CD4-positive, CD25-positive, alpha-beta regulatory T cell (primary cell): Measurements from ENCODE around the gene ARHGAP44. TPM values are rescaled to one million over a fixed set of nuclear protein-coding genes. Genes with fewer than 3 reads are reported as not detected.
A peak's percentile ranks its signal among the peaks of the same experiment; 100 is the strongest.

Source experiments
- ATAC-seq, 2 donors: fragments of 150-1000 bp; cut with Tn5 transposase; one replicate each; pipeline ENCODE4 v1.10.0; 2021; ENCODE audit warnings: low read depth in 2 of 2, moderate number of reproducible peaks in 2 of 2, moderate library complexity in 1 of 2
- DNase-seq, 3 donors: peaks; one replicate each; pipeline versions ENCODE4 v3.0.0 to v3.0.0-alpha.2; 2012 to 2022; ENCODE audit warnings: mixed read lengths in 1 of 3
- H3K27ac ChIP-seq: one replicate; pipeline ENCODE4 v1.7.0; 2013; ENCODE audit warnings: mild to moderate bottlenecking, low read length; ENCODE audit not compliant: insufficient read depth, poor library complexity, severe bottlenecking
- H3K27me3 ChIP-seq: one replicate; pipeline ENCODE4 v1.7.0; 2013; ENCODE audit warnings: low read length; ENCODE audit not compliant: control insufficient read depth, insufficient read depth
- H3K36me3 ChIP-seq: one replicate; pipeline ENCODE4 v1.7.0; 2013; ENCODE audit warnings: mild to moderate bottlenecking, low read length, moderate library complexity; ENCODE audit not compliant: control insufficient read depth, insufficient read depth
- H3K4me1 ChIP-seq: 2 replicates; pipeline ENCODE4 v1.7.0; 2013; ENCODE audit warnings: mild to moderate bottlenecking, low read length; ENCODE audit not compliant: insufficient read depth, control insufficient read depth, poor library complexity, severe bottlenecking
- H3K4me3 ChIP-seq: one replicate; pipeline ENCODE4 v1.7.0; 2013; ENCODE audit warnings: low read depth, mild to moderate bottlenecking, low read length, moderate library complexity
- H3K9me3 ChIP-seq, 2 experiments: 1 replicate in 1 of 2; 2 replicates in 1 of 2; pipeline ENCODE4 v1.7.0; 2013; ENCODE audit warnings: low read length in 2 of 2, mild to moderate bottlenecking in 1 of 2, moderate library complexity in 1 of 2; ENCODE audit not compliant: control insufficient read depth in 2 of 2
- H3K27ac Mint-ChIP-seq, 3 donors: one replicate each; pipeline ENCODE4 v1.8.0; 2020 to 2022; ENCODE audit warnings: mild to moderate bottlenecking in 3 of 3, mixed read lengths in 3 of 3, moderate library complexity in 2 of 3
- H3K27me3 Mint-ChIP-seq: one replicate; pipeline ENCODE4 v1.8.0; 2022; ENCODE audit warnings: mild to moderate bottlenecking, mixed read lengths
- H3K36me3 Mint-ChIP-seq: one replicate; pipeline ENCODE4 v1.8.0; 2020; ENCODE audit warnings: mixed read lengths
- H3K4me1 Mint-ChIP-seq, 4 donors: one replicate each; pipeline ENCODE4 v1.8.0; 2020 to 2022; ENCODE audit warnings: mixed read lengths in 4 of 4, mild to moderate bottlenecking in 1 of 4
- H3K4me3 Mint-ChIP-seq, 4 donors: one replicate each; pipeline ENCODE4 v1.8.0; 2020 to 2022; ENCODE audit warnings: mild to moderate bottlenecking in 4 of 4, mixed read lengths in 4 of 4, moderate library complexity in 3 of 4
- H3K9me3 Mint-ChIP-seq, 7 donors: one replicate each; pipeline ENCODE4 v1.8.0; 2020 to 2022; ENCODE audit warnings: mixed read lengths in 7 of 7, mild to moderate bottlenecking in 3 of 7, moderate library complexity in 2 of 7
- polyA plus RNA-seq, 4 donors: library from polyadenylated mRNA; unstranded; fragments of 300-500 nt; fragmentation: Illumina TruSeq; gene quantifications; one replicate each; pipeline ENCODE4 v1.2.3, GENCODE V29; 2021
- total RNA-seq: library from RNA; stranded (reverse); gene quantifications from one replicate; pipeline ENCODE4 v1.2.3, GENCODE V29; 2022

Gene ARHGAP44
- total and polyA plus RNA-seq, 5 donors from 2014 or later, result 0.10 to 0.95 TPM; not detected in 3

- H3K36me3 ChIP-seq, result no peaks in the 10 kb centered on the region
- H3K4me3 ChIP-seq, result no peak overlapping the region
- ATAC-seq (peak in 1 of 2 donors; percentile 72), DNase-seq (peak; percentile 21 to 64 (median 50))
- H3K27me3 Mint-ChIP-seq, result peaks cover 15% of the 10 kb centered on the region
- H3K4me1 ChIP-seq, result no peaks in the 10 kb centered on the region
- peak overlapping the region in 1 of 3 donors; percentile 15 for H3K27ac Mint-ChIP-seq
- H3K27ac ChIP-seq, result no peak overlapping the region
- peaks cover 6 to 12% (median 10%) of the 10 kb centered on the region in 4 donors for H3K4me1 Mint-ChIP-seq
- peaks cover 1% of the 10 kb centered on the region for H3K27me3 ChIP-seq
- no peaks in the 10 kb centered on the region for H3K9me3 ChIP-seq
- no peak overlapping the region for H3K4me3 Mint-ChIP-seq
- H3K36me3 Mint-ChIP-seq, result no peaks in the 10 kb centered on the region
- peaks cover 0 to 5% (median 3%) of the 10 kb centered on the region in 7 donors for H3K9me3 Mint-ChIP-seq
Observed at GRCh38 chr17:13030459-13031300, 241.4 kb downstream of the ARHGAP44 start.

DNA sequence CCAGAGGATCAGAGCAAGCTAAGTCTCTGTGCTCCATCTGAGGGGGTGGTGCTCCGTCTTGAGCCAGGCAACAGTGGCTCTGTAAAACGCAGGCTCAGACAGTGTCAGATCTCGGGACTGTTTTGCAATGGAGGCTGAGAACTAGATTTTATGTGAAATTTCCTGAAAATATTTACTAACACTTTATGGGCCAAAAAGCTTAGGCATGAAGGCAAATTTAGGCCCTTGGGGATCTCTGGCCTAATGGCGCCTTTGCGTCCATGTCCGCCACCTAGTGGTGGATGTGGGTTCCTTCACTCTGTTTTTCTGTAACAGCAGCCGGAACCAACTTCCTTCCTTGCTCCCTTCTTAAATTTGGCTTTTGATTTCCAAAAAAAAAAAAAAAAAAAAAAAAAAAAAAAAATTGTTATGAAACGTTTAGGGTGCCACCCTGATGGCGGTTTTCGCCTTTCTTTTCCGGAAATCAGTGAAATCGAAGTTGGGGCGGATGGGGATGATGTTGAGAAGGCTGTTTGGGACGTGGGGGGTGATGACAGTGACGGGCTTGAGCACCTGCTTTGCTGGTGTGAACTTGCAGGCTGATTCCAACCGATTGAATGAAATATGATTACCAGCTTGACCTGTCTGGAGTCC lies 242.5 kb downstream of the ARHGAP44 start:
- Mint-ChIP-seq H3K4me3 (peak overlapping the region in 1 of 4 donors; percentile 66), H3K27me3 (peaks cover 16% of the 10 kb centered on the region), H3K9me3 (peaks cover 0 to 15% (median 5%) of the 10 kb centered on the region in 7 donors), H3K36me3 (no peaks in the 10 kb centered on the region), H3K4me1 (peaks cover 6 to 12% (median 10%) of the 10 kb centered on the region in 4 donors), H3K27ac (peak overlapping the region in 1 of 3 donors; percentile 24)
- no peak for ATAC-seq
- H3K4me3 ChIP-seq, result no peak overlapping the region
- H3K36me3 ChIP-seq, result no peaks in the 10 kb centered on the region
- no peak overlapping the region for H3K27ac ChIP-seq
- H3K9me3 ChIP-seq, result no peaks in the 10 kb centered on the region
- H3K27me3 ChIP-seq, result peaks cover 1% of the 10 kb centered on the region
- DNase-seq, result peak; percentile 17 to 64 (median 38)
- H3K4me1 ChIP-seq, result no peaks in the 10 kb centered on the region

DNA sequence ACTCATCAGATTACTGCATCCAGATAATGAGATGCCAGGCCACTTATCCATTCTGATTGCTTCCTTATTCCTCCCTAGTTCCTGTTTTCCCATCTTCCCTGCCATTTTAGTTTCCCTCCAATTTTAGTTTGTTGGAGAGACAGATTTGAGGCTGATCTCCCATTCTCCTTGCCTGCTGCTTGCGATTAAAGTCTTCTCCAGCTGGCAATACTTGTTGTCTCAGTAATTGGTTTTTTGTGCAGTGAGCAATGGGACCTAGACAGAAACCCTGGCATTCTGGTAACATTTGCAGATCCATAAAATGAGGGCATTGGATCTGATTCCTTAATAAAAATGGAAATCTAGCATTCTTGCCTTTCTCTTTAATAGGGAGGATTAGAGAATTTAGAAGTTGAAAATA lies 246.1 kb downstream of the ARHGAP44 start:
- no peaks in the 10 kb centered on the region for H3K4me1 ChIP-seq
- H3K27me3 ChIP-seq, result peaks cover 2% of the 10 kb centered on the region
- no peak overlapping the region for H3K27ac ChIP-seq
- H3K9me3 ChIP-seq, result no peaks in the 10 kb centered on the region
- Mint-ChIP-seq H3K4me1 (peaks cover 2 to 12% (median 8%) of the 10 kb centered on the region in 4 donors), H3K27ac (no peak overlapping the region), H3K4me3 (no peak overlapping the region), H3K27me3 (peaks cover 23% of the 10 kb centered on the region), H3K36me3 (no peaks in the 10 kb centered on the region), H3K9me3 (peaks cover 0 to 20% (median 5%) of the 10 kb centered on the region in 7 donors)
- H3K36me3 ChIP-seq, result no peaks in the 10 kb centered on the region
- no peak overlapping the region for H3K4me3 ChIP-seq
- ATAC-seq (no peak), DNase-seq (no peak)

GRCh38 chr17:13036751-13037150 lies 247.5 kb downstream of the ARHGAP44 start:
- Mint-ChIP-seq H3K4me3 (no peak overlapping the region), H3K4me1 (peaks cover 0 to 6% (median 3%) of the 10 kb centered on the region in 4 donors), H3K27ac (no peak overlapping the region), H3K9me3 (peaks cover 0 to 20% (median 5%) of the 10 kb centered on the region in 7 donors), H3K27me3 (peaks cover 28% of the 10 kb centered on the region), H3K36me3 (no peaks in the 10 kb centered on the region)
- H3K4me3 ChIP-seq, result no peak overlapping the region
- H3K36me3 ChIP-seq, result no peaks in the 10 kb centered on the region
- DNase-seq (no peak), ATAC-seq (no peak)
- no peaks in the 10 kb centered on the region for H3K9me3 ChIP-seq
- no peak overlapping the region for H3K27ac ChIP-seq
- H3K27me3 ChIP-seq, result peaks cover 2% of the 10 kb centered on the region
- H3K4me1 ChIP-seq, result no peaks in the 10 kb centered on the region

- Histone ChIP-seq H3K9me3 (no peaks in the 10 kb centered on the region), H3K36me3 (no peaks in the 10 kb centered on the region), H3K4me1 (no peaks in the 10 kb centered on the region), H3K27me3 (peaks cover 2% of the 10 kb centered on the region), H3K4me3 (no peak overlapping the region), H3K27ac (no peak overlapping the region)
- Mint-ChIP-seq H3K4me3 (no peak overlapping the region), H3K36me3 (no peaks in the 10 kb centered on the region), H3K27me3 (peaks cover 27% of the 10 kb centered on the region), H3K4me1 (no peaks in the 10 kb centered on the region), H3K27ac (no peak overlapping the region), H3K9me3 (peaks cover 0 to 20% (median 5%) of the 10 kb centered on the region in 7 donors)
- no peak for DNase-seq
- ATAC-seq, result no peak
Observed at GRCh38 chr17:13038931-13039665, 249.8 kb downstream of the ARHGAP44 start.

Other genes with a start within 250 kb of the ARHGAP44 start
- gene MYOCD, start 123.6 kb upstream of the ARHGAP44 start, total RNA-seq, result not detected
- gene MYOCD, start 123.6 kb upstream of the ARHGAP44 start, polyA plus RNA-seq, result not detected
- 62.5 TPM for gene ELAC2, start 228.5 kb downstream of the ARHGAP44 start, total RNA-seq
- 10 to 100 TPM; 47.3 to 53.3 (median 48.9) TPM for gene ELAC2, start 228.5 kb downstream of the ARHGAP44 start, polyA plus RNA-seq